ENCODE results near the gene IGSF3.

DNA sequence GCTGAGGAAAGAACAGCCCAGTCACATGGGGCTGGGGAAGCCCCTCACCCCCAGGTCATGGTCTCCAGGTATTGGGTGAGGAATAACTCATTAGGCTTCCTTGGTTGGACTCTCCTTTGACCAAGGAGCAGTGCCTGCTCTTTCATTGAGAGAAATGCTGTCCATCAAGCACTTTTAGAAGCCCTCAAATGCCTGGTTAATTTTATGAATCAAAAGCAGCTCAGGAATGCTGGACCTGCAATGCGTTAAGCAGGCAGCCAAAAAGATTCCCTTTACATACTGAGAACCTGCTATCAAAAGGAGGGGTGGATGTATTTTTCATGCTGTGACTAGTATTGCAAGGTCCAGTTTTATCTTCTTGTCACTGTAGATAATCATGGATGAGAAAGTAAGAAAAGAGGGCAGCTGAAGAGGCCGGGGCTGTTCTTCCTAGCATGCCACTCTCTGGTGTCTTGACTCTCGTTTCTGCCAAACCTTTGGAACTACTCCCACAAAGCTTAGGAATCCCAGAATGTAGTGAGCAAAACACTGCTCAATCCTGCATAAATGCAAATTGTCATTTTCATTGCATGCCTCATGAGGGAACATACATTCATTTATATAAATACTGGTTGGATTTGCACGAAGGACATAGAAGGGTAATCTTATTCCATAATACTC lies 94.6 kb downstream of the IGSF3 start:
- TF ChIP-seq POLR2A (IDR thresholded peaks at IDR 0.05; ENCODE audit: extremely low read depth, insufficient read length) (no peak), MYC (IDR thresholded peaks at IDR 0.05; ENCODE audit: low read depth, low read length) (no peak), CTCF (IDR thresholded peaks at IDR 0.05; ENCODE audit: low read depth, low read length) (no peak), MAX (IDR thresholded peaks at IDR 0.05; ENCODE audit: low read depth, low read length) (no peak)
